HG02970 (cell line): Measurements from ENCODE around the gene CTIF.

Source experiments
- ATAC-seq: cut with Tn5 transposase; IDR thresholded peaks from one replicate; pipeline ENCODE4 v1.9.1; 2021; ENCODE audit warnings: mild to moderate bottlenecking, moderate library complexity, moderate number of reproducible peaks; ENCODE audit not compliant: unreplicated experiment, low FRiP score

The CTIF gene

GRCh38 chr18:48573632-48574283 is 34.9 kb downstream of the CTIF start:
- ATAC-seq = no peak

- ATAC-seq = no peak
Measured at GRCh38 chr18:48574667-48575300, 36.0 kb downstream of the CTIF start.

- no peak for ATAC-seq
Measured at GRCh38 chr18:48575301-48575657, 36.4 kb downstream of the CTIF start.

GRCh38 chr18:48575658-48576456 is 37.0 kb downstream of the CTIF start:
- no peak for ATAC-seq

GRCh38 chr18:48576457-48576771 is 37.6 kb downstream of the CTIF start:
- ATAC-seq = no peak

- ATAC-seq = no peak
Measured at GRCh38 chr18:48577478-48578190, 38.8 kb downstream of the CTIF start.

- ATAC-seq = no peak
Measured at GRCh38 chr18:48578289-48578688, 39.5 kb downstream of the CTIF start.

- ATAC-seq = no peak
Measured at GRCh38 chr18:48580066-48580465, 41.2 kb downstream of the CTIF start.

GRCh38 chr18:48580782-48581181 is 42.0 kb downstream of the CTIF start:
- ATAC-seq = no peak

GRCh38 chr18:48581206-48581605 is 42.4 kb downstream of the CTIF start:
- no peak for ATAC-seq

GRCh38 chr18:48581941-48582340 is 43.1 kb downstream of the CTIF start:
- ATAC-seq = no peak

GRCh38 chr18:48582946-48583345 is 44.1 kb downstream of the CTIF start:
- no peak for ATAC-seq

- ATAC-seq = no peak
Measured at GRCh38 chr18:48583573-48583972, 44.7 kb downstream of the CTIF start.

GRCh38 chr18:48589797-48590519 is 51.1 kb downstream of the CTIF start:
- ATAC-seq = no peak

- no peak for ATAC-seq
Measured at GRCh38 chr18:48590678-48591077, 51.8 kb downstream of the CTIF start.

GRCh38 chr18:48592540-48593171 is 53.8 kb downstream of the CTIF start:
- no peak for ATAC-seq

GRCh38 chr18:48594471-48595094 is 55.8 kb downstream of the CTIF start:
- no peak for ATAC-seq

GRCh38 chr18:48595703-48596218 is 56.9 kb downstream of the CTIF start:
- ATAC-seq = no peak

GRCh38 chr18:48597110-48597509 is 58.3 kb downstream of the CTIF start:
- no peak for ATAC-seq
